Fibroblast of villous mesenchyme (primary cell): ENCODE data around the gene CALR3. TPM values are rescaled to one million over a fixed set of nuclear protein-coding genes. Genes with fewer than 3 reads are reported as not detected.
"Not testable (repeated sequence)": the region's sequence is repeated elsewhere in the genome, so short reads cannot be mapped to it uniquely, and the experiment has no call there.

Experiments
- DNase-seq: peaks from one replicate; pipeline ENCODE4 v3.0.0-alpha.2; 2010; ENCODE audit warnings: low read depth
- H3K4me3 ChIP-seq: 2 replicates; pipeline ENCODE4 v1.5.1; 2011; ENCODE audit warnings: low read depth, mild to moderate bottlenecking, low read length
- CTCF ChIP-seq: IDR thresholded peaks from 2 replicates; pipeline ENCODE4 v1.5.1; 2012; ENCODE audit warnings: low read depth, mild to moderate bottlenecking, low read length; ENCODE audit not compliant: insufficient read depth
- total RNA-seq: library from RNA; depleted of rRNA; stranded (reverse); fragments of >200 nt; gene quantifications from 2 replicates; pipeline ENCODE4 v1.2.3, GENCODE V29; 2012

The CALR3 gene
- total RNA-seq, 1 donor: not detected

GRCh38 chr19:16467581-16467980 lies 28.4 kb downstream of the CALR3 start:
- no peak for DNase-seq
- no peak for TF ChIP-seq CTCF
- H3K4me3 ChIP-seq: no peak overlapping the region

DNA sequence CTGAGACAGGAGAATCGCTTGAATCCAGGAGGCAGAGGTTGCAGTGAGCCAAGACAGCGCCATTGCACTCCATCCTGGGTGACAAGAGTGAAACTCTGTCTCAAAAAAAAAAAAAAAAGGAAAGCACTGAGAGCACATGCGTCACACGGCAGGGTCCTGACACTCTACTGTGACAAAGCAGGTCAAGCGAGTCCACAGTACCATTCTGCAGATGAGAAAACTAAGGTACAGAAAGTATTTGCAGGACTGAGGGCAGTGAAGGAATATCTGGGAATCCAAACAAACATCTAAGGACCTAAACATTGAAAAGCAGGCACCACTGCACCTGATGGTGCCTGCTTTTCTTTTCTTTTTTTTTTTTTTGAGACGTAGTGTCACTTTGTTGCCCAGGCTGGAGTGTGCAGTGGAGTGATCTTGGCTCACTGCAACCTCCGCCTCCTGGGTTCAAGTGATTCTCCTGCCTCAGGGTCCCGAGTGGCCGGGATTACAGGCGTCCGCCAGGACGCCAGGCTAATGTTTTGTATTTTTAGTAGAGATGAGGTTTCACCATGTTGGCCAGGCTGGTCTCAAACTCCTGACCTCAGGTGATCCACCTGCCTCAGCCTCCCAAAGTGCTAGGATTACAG lies 29.1 kb downstream of the CALR3 start:
- H3K4me3 ChIP-seq, DNase-seq: not testable (repeated sequence)

- H3K4me3 ChIP-seq: no peak overlapping the region
- TF ChIP-seq CTCF: no peak
- no peak for DNase-seq
Observed at GRCh38 chr19:16465239-16465638, 30.7 kb downstream of the CALR3 start.

- DNase-seq: peak; percentile 61
- TF ChIP-seq CTCF: no peak
- no peak overlapping the region for H3K4me3 ChIP-seq
Observed at GRCh38 chr19:16463991-16464575, 31.9 kb downstream of the CALR3 start.

DNA sequence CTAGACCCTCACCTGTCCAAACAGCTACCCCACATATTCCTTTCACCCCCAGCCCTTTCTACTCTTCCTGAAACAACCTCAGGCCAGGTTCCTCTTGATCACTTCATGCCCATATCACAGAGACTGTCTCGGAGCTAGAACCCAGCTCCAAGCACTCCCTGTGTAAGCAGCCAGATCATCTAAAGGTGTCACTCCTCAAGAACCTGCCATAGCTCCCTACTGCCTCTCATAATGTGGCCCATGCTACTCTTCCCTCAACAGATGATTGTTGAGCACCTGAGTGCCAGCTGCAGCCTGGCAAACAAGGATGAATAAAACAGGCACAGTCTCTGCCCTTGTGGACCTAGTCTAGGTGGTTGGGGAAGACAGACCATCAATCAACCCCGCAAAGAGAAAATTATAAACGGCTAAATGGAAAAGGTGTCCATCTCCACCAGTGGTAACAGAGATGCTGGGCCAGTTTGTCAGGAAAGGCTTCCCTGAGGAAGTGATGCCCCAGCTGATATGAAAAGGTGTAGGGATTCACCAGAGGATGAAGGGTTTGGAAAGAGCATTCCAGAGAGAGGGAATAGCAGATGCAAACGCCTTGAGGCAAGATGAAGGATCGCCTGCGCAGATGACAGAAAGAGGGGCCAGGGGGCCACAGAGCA lies 32.5 kb downstream of the CALR3 start:
- DNase-seq: no peak
- no peak for TF ChIP-seq CTCF
- H3K4me3 ChIP-seq: no peak overlapping the region

DNA sequence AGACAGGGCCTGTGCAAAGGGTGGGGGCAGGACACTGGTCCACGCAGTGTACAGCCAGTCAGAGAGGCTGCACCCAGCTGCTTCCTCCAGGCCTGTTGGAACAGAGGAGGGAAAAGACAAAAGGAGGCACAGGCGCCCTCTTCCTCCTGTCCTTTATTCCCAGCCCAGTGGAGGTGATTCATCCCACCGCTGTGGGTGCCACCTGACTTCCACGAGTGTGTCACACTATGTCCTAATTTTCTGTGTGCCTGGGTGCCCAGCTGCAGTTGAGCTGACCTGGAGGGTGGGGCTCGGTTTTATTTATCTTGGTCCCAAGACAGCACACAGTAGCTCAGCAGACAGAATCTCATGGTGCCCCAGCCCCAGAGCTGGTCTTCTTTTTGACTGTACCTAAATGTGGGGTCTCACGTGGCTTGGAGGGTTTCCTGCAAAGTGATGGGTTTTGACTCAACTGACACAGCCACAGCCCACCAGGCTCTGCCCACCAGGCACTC lies 33.2 kb downstream of the CALR3 start:
- DNase-seq: peak; percentile 30
- TF ChIP-seq CTCF: no peak

DNA sequence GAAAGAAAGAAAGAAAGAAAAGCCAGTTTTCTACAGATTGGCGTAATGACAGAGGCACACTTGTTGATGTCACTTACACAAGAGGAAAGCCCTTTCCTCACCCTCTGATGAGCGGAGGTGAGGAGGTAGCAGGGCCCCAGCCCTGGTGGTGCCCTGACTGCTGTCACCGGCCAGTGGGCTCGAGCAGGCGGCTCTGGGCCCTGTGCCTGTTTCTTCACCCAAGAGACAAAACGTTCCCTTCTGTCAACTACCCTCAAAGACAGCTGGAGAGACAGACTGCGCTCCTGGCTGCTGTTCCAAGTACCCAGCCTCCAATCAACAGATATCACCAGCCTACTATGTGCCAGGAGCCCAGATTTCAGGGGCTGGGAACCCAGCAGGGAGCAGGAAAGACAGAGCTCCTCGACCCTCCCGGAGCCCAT lies 34.3 kb downstream of the CALR3 start:
- TF ChIP-seq CTCF: no peak
- no peak overlapping the region for H3K4me3 ChIP-seq
- no peak for DNase-seq

More for the DNA sequence above, 33.2 kb downstream of the CALR3 start:
- H3K4me3 ChIP-seq: no peak overlapping the region
